ENCODE results near the gene NDUFV1.

- no peak for TF ChIP-seq CTCF (IDR thresholded peaks at IDR 0.05)
- TF ChIP-seq ZFX (IDR thresholded peaks at IDR 0.05; ENCODE audit: borderline replicate concordance) = no peak
Observed at GRCh38 chr11:67577951-67578350, 28.8 kb upstream of the NDUFV1 start.
